ENCODE results near the gene HS3ST1.

The HS3ST1 gene

GRCh38 chr4:11343536-11343935 lies 85.2 kb downstream of the HS3ST1 start:
- no peak for TF ChIP-seq SP1 (IDR thresholded peaks at IDR 0.05)
- TF ChIP-seq BHLHE40 (IDR thresholded peaks at IDR 0.05; ENCODE audit: borderline replicate concordance) = no peak
- TF ChIP-seq FOXA1 (IDR thresholded peaks at IDR 0.05) = no peak
- TF ChIP-seq HDGF (IDR thresholded peaks at IDR 0.05; ENCODE audit: borderline replicate concordance) = no peak
- TF ChIP-seq TARDBP (IDR thresholded peaks at IDR 0.05) = no peak
- TF ChIP-seq PKNOX1 (IDR thresholded peaks at IDR 0.05) = no peak
- no peak for TF ChIP-seq FOXM1 (IDR thresholded peaks at IDR 0.05; ENCODE audit: borderline replicate concordance)
- TF ChIP-seq L3MBTL2 (conservative IDR thresholded peaks at IDR 0.05) = no peak
- TF ChIP-seq ARNT (IDR thresholded peaks at IDR 0.05) = no peak
- no peak for TF ChIP-seq LEF1 (IDR thresholded peaks at IDR 0.05; ENCODE audit: borderline replicate concordance)
- TF ChIP-seq CTBP1 (IDR thresholded peaks at IDR 0.05; ENCODE audit: borderline replicate concordance) = no peak
- no peak for TF ChIP-seq ELF4 (IDR thresholded peaks at IDR 0.05)
- no peak for TF ChIP-seq FOXK2 (IDR thresholded peaks at IDR 0.05)
- no peak for TF ChIP-seq ZNF384 (IDR thresholded peaks at IDR 0.05)
- TF ChIP-seq NFRKB (IDR thresholded peaks at IDR 0.05) = no peak
- no peak for TF ChIP-seq SUZ12 (IDR thresholded peaks at IDR 0.05)
- ChIA-PET POLR2A (no interaction called here), CTCF (no interaction called here)
- DNase-seq (ENCODE audit: extremely low spot score) = no peak
